HepG2 (cell line): ENCODE data around the gene FAM20A. TPM values are rescaled to one million over a fixed set of nuclear protein-coding genes. Genes with fewer than 3 reads are reported as not detected.
A peak's percentile ranks its signal among the peaks of the same experiment; 100 is the strongest.

Source experiments
- ATF4 ChIP-seq, 2 experiments: fragments of 450-650 bp in 1 of 2; sonication (generic) in 1 of 2; formaldehyde crosslinking; IDR thresholded peaks; 2 replicates each; pipeline versions ENCODE4 v1.5.0 to v1.8.0; 2020 to 2022; ENCODE audit warnings: mild to moderate bottlenecking in 1 of 2, missing genetic modification reagents in 1 of 2
- ATF6 ChIP-seq: sonication (generic); formaldehyde crosslinking; conservative IDR thresholded peaks from 2 replicates; pipeline ENCODE4 v1.4.0; 2020; ENCODE audit warnings: missing genetic modification reagents
- BRF2 ChIP-seq: sonication (generic); formaldehyde crosslinking; IDR thresholded peaks from 2 replicates; pipeline ENCODE4 v1.8.1; 2022; ENCODE audit warnings: mild to moderate bottlenecking, missing genetic modification reagents
- CCAR2 ChIP-seq: fragments of 200-400 bp; formaldehyde crosslinking; optimal IDR thresholded peaks from 2 replicates; pipeline ENCODE3; 2018; ENCODE audit warnings: low read depth, mild to moderate bottlenecking, low read length, moderate library complexity
- CCDC6 ChIP-seq: sonication (generic); formaldehyde crosslinking; IDR thresholded peaks from 2 replicates; pipeline ENCODE4 v1.8.1; 2022; ENCODE audit warnings: mild to moderate bottlenecking, missing genetic modification reagents, moderate library complexity
- HNRNPLL ChIP-seq: fragments of 200-400 bp; formaldehyde crosslinking; IDR thresholded peaks from 2 replicates; pipeline ENCODE4 v1.6.1; 2017; ENCODE audit warnings: mild to moderate bottlenecking, low read depth, low read length; ENCODE audit not compliant: poor library complexity, severe bottlenecking
- RAD51 ChIP-seq: fragments of 450-650 bp; IDR thresholded peaks from 2 replicates; pipeline ENCODE4 v1.6.1; 2016; ENCODE audit warnings: borderline replicate concordance
- SOX13 ChIP-seq, 3 experiments: fragments of 450-650 bp in 1 of 3; sonication (generic) in 1 of 3; formaldehyde crosslinking in 1 of 3; IDR thresholded peaks in 2 of 3; conservative IDR thresholded peaks in 1 of 3; 2 replicates each; pipeline versions ENCODE4 v1.5.0 to v1.6.1; 2016 to 2020; ENCODE audit warnings: antibody characterized with exemption in 1 of 3, mild to moderate bottlenecking in 1 of 3, missing compliant biosample characterization in 1 of 3, missing genetic modification reagents in 1 of 3, moderate library complexity in 1 of 3
- SP2 ChIP-seq: sonication (generic); formaldehyde crosslinking; IDR thresholded peaks from 2 replicates; pipeline ENCODE4 v1.5.1; 2020; ENCODE audit warnings: mild to moderate bottlenecking, missing genetic modification reagents
- SRF ChIP-seq: IDR thresholded peaks from 2 replicates; pipeline ENCODE4 v1.6.1; 2011; ENCODE audit warnings: mild to moderate bottlenecking, low read depth, low read length, moderate library complexity
- TERF1 ChIP-seq: sonication (generic); formaldehyde crosslinking; IDR thresholded peaks from 2 replicates; pipeline ENCODE4 v1.8.0; 2022; ENCODE audit warnings: mild to moderate bottlenecking, missing genetic modification reagents, moderate library complexity
- THAP7 ChIP-seq: sonication (generic); formaldehyde crosslinking; IDR thresholded peaks from 2 replicates; pipeline ENCODE4 v1.8.1; 2023; ENCODE audit warnings: mild to moderate bottlenecking, missing genetic modification reagents
- TMF1 ChIP-seq: sonication (generic); formaldehyde crosslinking; IDR thresholded peaks from 2 replicates; pipeline ENCODE4 v1.8.1; 2022; ENCODE audit warnings: low read depth, missing genetic modification reagents
- ZBTB10 ChIP-seq: sonication (generic); formaldehyde crosslinking; IDR thresholded peaks from 2 replicates; pipeline ENCODE4 v1.4.0; 2020; ENCODE audit warnings: missing genetic modification reagents, borderline replicate concordance
- ZBTB20 ChIP-seq: sonication (generic); formaldehyde crosslinking; IDR thresholded peaks from 2 replicates; pipeline ENCODE4 v1.8.1; 2023; ENCODE audit warnings: missing genetic modification reagents, low read depth, mild to moderate bottlenecking, borderline replicate concordance
- ZGPAT ChIP-seq: IDR thresholded peaks from 2 replicates; pipeline ENCODE4 v1.6.1; 2016; ENCODE audit warnings: mild to moderate bottlenecking
- ZNF230 ChIP-seq: sonication (generic); formaldehyde crosslinking; IDR thresholded peaks from 2 replicates; pipeline ENCODE4 v1.4.0; 2020; ENCODE audit warnings: mild to moderate bottlenecking, missing genetic modification reagents
- ZNF256 ChIP-seq: sonication (generic); formaldehyde crosslinking; conservative IDR thresholded peaks from 2 replicates; pipeline ENCODE4 v1.4.0; 2020; ENCODE audit warnings: missing genetic modification reagents
- ZNF501 ChIP-seq: sonication (generic); formaldehyde crosslinking; IDR thresholded peaks from 2 replicates; pipeline ENCODE4 v1.5.1; 2020; ENCODE audit warnings: mild to moderate bottlenecking, moderate library complexity, missing genetic modification reagents
- polyA plus RNA-seq, 8 experiments: library from polyadenylated mRNA; depleted of rRNA in 3 of 8; stranded (reverse) in 7 of 8; unstranded in 1 of 8; fragments of >200 nt; fragmentation: Illumina TruSeq in 4 of 8; extraction: Trizol in 4 of 8; gene quantifications; 2 replicates each; pipeline versions ENCODE4 v1.2.1 to v1.2.3, GENCODE V29; 2011 to 2016; ENCODE audit warnings: low read depth in 4 of 8, missing spikeins in 1 of 8, mixed read lengths in 1 of 8; ENCODE audit not compliant: insufficient read depth in 1 of 8
- total RNA-seq, 5 experiments: library from RNA; depleted of rRNA; stranded (reverse); fragments of >200 nt; fragmentation: Illumina TruSeq; extraction: Trizol; gene quantifications; 2 replicates each; pipeline ENCODE4 v1.2.3, GENCODE V29; 2016; ENCODE audit warnings: low read depth in 1 of 5

The FAM20A gene
- total and polyA plus RNA-seq, 2 of the 13 experiments (the other 11 are each of a cell fraction or from before 2014, with no cell fraction given): 9.3 to 20.7 TPM

- TF ChIP-seq ATF6 (CRISPR knock-in tag) (no peak), CCAR2 (no peak), ZNF230 (CRISPR knock-in tag) (no peak), ZGPAT (CRISPR knock-in tag) (no peak), ZNF501 (CRISPR knock-in tag) (no peak), BRF2 (no peak), ZBTB20 (no peak), ZBTB10 (no peak), SP2 (CRISPR knock-in tag) (no peak), TMF1 (CRISPR knock-in tag) (no peak), THAP7 (no peak), HNRNPLL (no peak), TERF1 (no peak), SOX13 (IDR thresholded peaks at IDR 0.05) (no peak), SOX13 (CRISPR knock-in tag; conservative IDR thresholded peaks at IDR 0.05 in 1 of 2, IDR thresholded peaks at IDR 0.05 in 1 of 2) (peak in 1 of 2 experiments; percentile 20; a peak in 1 of 4 replicates), RAD51 (no peak), SRF (no peak), ZNF256 (CRISPR knock-in tag) (no peak), ATF4 (CRISPR knock-in tag; IDR thresholded peaks at IDR 0.05) (0 out of 4 replicates have a peak, but pooled peaks of 1 of the 2 experiments have one; percentile 14), CCDC6 (no peak)
Measured at GRCh38 chr17:68567035-68567434, 34.1 kb downstream of the FAM20A start (continued).
